Measurements from ENCODE around the gene FANCE. TPM values are rescaled to one million over a fixed set of nuclear protein-coding genes. Genes with fewer than 3 reads are reported as not detected.

The FANCE gene
- total RNA-seq, 1 experiment from 2014 or later, result 16.1 TPM

- DNase-seq (ENCODE audit: low read depth, low spot score) (no peak), ATAC-seq (no peak)
- Histone ChIP-seq H3K4me1 (ENCODE audit: control insufficient read depth in 1 of 2, insufficient read depth in 2 of 2, low read length in 2 of 2) (no peaks in the 10 kb centered on the region), H3K4me2 (ENCODE audit: low read length) (no peak overlapping the region), H3K9me2 (ENCODE audit: insufficient read depth) (no peaks in the 10 kb centered on the region), H3K36me3 (ENCODE audit: control insufficient read depth in 1 of 2, insufficient read depth in 2 of 2, low read length in 2 of 2) (peaks cover 0 to 2% of the 10 kb centered on the region in 2 experiments; a peak in 1 of 4 replicates), H3K9me3 (ENCODE audit: control insufficient read depth in 1 of 2, insufficient read depth in 1 of 2, low read depth in 1 of 2, low read length in 2 of 2) (no peaks in the 10 kb centered on the region), H3K9ac (ENCODE audit: low read length) (no peak overlapping the region), H3K27me3 (ENCODE audit: insufficient read depth, low read length) (no peaks in the 10 kb centered on the region), H3K4me3 (replicated peaks in 1 of 2; ENCODE audit: low read depth in 1 of 2, low read length in 2 of 2) (no peak overlapping the region), H3K79me2 (ENCODE audit: insufficient read depth, low read length) (no peaks in the 10 kb centered on the region), H2AFZ (ENCODE audit: low read depth, low read length, poor library complexity, severe bottlenecking) (no peak overlapping the region), H4K20me1 (ENCODE audit: insufficient read depth) (peaks cover 6% of the 10 kb centered on the region; the same call in 1 of the 2 replicates), H3K27ac (ENCODE audit: low read depth, low read length) (no peak overlapping the region)
- POLR2A ChIA-PET, result interaction anchor here (1.2 to 1.4 kb wide), 2 partner anchors 10 to 19 kb away, joined by 4 read pairs; partner anchors contain the start of gene TEAD3
- no TSS peak for BruUV-seq (replicated peaks)
- intact Hi-C loops (cut with micrococcal nuclease), result no loop called here
- CTCF ChIA-PET, result no interaction called here
- TF ChIP-seq SIN3A (IDR thresholded peaks at IDR 0.05; ENCODE audit: low read depth), result no peak
- TF ChIP-seq ELF1 (IDR thresholded peaks at IDR 0.05; ENCODE audit: borderline replicate concordance, low read depth), result no peak
- no peak for TF ChIP-seq FOSL1 (IDR thresholded peaks at IDR 0.05; ENCODE audit: low read depth)
- TF ChIP-seq YY1 (IDR thresholded peaks at IDR 0.05; ENCODE audit: extremely low read depth, insufficient replicate concordance, low read depth, low read length), result no peak
- RAD21 ChIA-PET (ENCODE audit: low non-redundant PET in 1 of 2, low total read pairs in 2 of 2, uncharacterized antibody in 2 of 2, unreplicated experiment in 2 of 2), result no interaction called here
Observed at GRCh38 chr6:35477551-35478179, 25.5 kb downstream of the FANCE start.

GRCh38 chr6:35478259-35478658, 26.1 kb downstream of the FANCE start:
- intact Hi-C loops (cut with micrococcal nuclease), result no loop called here
- H2AFZ ChIP-seq (ENCODE audit: low read depth, low read length, poor library complexity, severe bottlenecking), result no peak overlapping the region
- H3K9me2 ChIP-seq (ENCODE audit: insufficient read depth), result no peaks in the 10 kb centered on the region
- BruUV-seq (replicated peaks), result no TSS peak
- ATAC-seq (no peak), DNase-seq (ENCODE audit: low read depth, low spot score) (no peak)
- ChIA-PET CTCF (no interaction called here), POLR2A (interaction anchor here (1.2 to 1.4 kb wide), 2 partner anchors 9 to 18 kb away, joined by 4 read pairs; partner anchors contain the start of gene TEAD3), RAD21 (ENCODE audit: low non-redundant PET in 1 of 2, low total read pairs in 2 of 2, uncharacterized antibody in 2 of 2, unreplicated experiment in 2 of 2) (no interaction called here)
- H3K4me2 ChIP-seq (ENCODE audit: low read length), result no peak overlapping the region
- H3K9me3 ChIP-seq (ENCODE audit: control insufficient read depth in 1 of 2, insufficient read depth in 1 of 2, low read depth in 1 of 2, low read length in 2 of 2), result no peaks in the 10 kb centered on the region
- H3K4me1 ChIP-seq (ENCODE audit: control insufficient read depth in 1 of 2, insufficient read depth in 2 of 2, low read length in 2 of 2), result peaks cover 0 to 4% of the 10 kb centered on the region in 2 experiments; a peak in 1 of 4 replicates
- H3K27me3 ChIP-seq (ENCODE audit: insufficient read depth, low read length), result no peaks in the 10 kb centered on the region
- no peak overlapping the region for H3K27ac ChIP-seq (ENCODE audit: low read depth, low read length)
- peaks cover 0 to 2% of the 10 kb centered on the region in 2 experiments; a peak in 1 of 4 replicates for H3K36me3 ChIP-seq (ENCODE audit: control insufficient read depth in 1 of 2, insufficient read depth in 2 of 2, low read length in 2 of 2)
- 0 out of 2 replicates have a peak, but pooled peaks cover 2% of the 10 kb centered on the region for H4K20me1 ChIP-seq (ENCODE audit: insufficient read depth)
- no peak overlapping the region for H3K4me3 ChIP-seq (replicated peaks in 1 of 2; ENCODE audit: low read depth in 1 of 2, low read length in 2 of 2)
- H3K9ac ChIP-seq (ENCODE audit: low read length), result no peak overlapping the region
- no peaks in the 10 kb centered on the region for H3K79me2 ChIP-seq (ENCODE audit: insufficient read depth, low read length)
- no peak for TF ChIP-seq CEBPB (IDR thresholded peaks at IDR 0.05; ENCODE audit: low read depth)
- TF ChIP-seq EZH2 (IDR thresholded peaks at IDR 0.05), result no peak
- no peak for TF ChIP-seq ZNF274 (IDR thresholded peaks at IDR 0.05; ENCODE audit: low read depth, low read length)
- no peak for TF ChIP-seq SP1 (IDR thresholded peaks at IDR 0.05; ENCODE audit: low read depth)
- TF ChIP-seq EZH2phosphoT487 (IDR thresholded peaks at IDR 0.05; ENCODE audit: borderline replicate concordance), result no peak
- no peak for TF ChIP-seq ELF1 (IDR thresholded peaks at IDR 0.05; ENCODE audit: borderline replicate concordance, low read depth)
- no peak for TF ChIP-seq POLR2A (IDR thresholded peaks at IDR 0.05; ENCODE audit: borderline replicate concordance, extremely low read depth, insufficient read depth, insufficient read length)
- TF ChIP-seq ZFX (IDR thresholded peaks at IDR 0.05), result no peak
- no peak for TF ChIP-seq ATF3 (IDR thresholded peaks at IDR 0.05)
- no peak for TF ChIP-seq ZBTB33 (IDR thresholded peaks at IDR 0.05; ENCODE audit: extremely low read depth, insufficient replicate concordance, low read length)
- no peak for TF ChIP-seq SRF (IDR thresholded peaks at IDR 0.05; ENCODE audit: low read depth)
- no peak for TF ChIP-seq CTCF (IDR thresholded peaks at IDR 0.05 in 2 of 3, conservative IDR thresholded peaks at IDR 0.05 in 1 of 3; ENCODE audit: borderline replicate concordance in 1 of 3, insufficient read depth in 1 of 3, low read depth in 2 of 3, low read length in 2 of 3)
- no peak for TF ChIP-seq TCF7L2 (IDR thresholded peaks at IDR 0.05; ENCODE audit: borderline replicate concordance, extremely low read depth, insufficient read depth, insufficient read length)
- TF ChIP-seq CBX3 (IDR thresholded peaks at IDR 0.05; ENCODE audit: low read depth), result no peak
- TF ChIP-seq SIN3A (IDR thresholded peaks at IDR 0.05; ENCODE audit: low read depth), result no peak

Measured in HCT116 (cell line).